ENCODE measurements around the gene IL17C. TPM values are rescaled to one million over a fixed set of nuclear protein-coding genes. Genes with fewer than 3 reads are reported as not detected.

The IL17C gene
- total RNA-seq, 1 donor from 2014 or later: not detected

- Mint-ChIP-seq H3K4me3 (ENCODE audit: unreplicated experiment) (no peak overlapping the region), H3K36me3 (ENCODE audit: unreplicated experiment) (no peaks in the 10 kb centered on the region), H3K4me1 (ENCODE audit: low read depth, unreplicated experiment) (peaks cover 11% of the 10 kb centered on the region), H3K27ac (ENCODE audit: unreplicated experiment) (no peak overlapping the region), H3K27me3 (ENCODE audit: unreplicated experiment) (peaks cover 10% of the 10 kb centered on the region), H3K9me3 (ENCODE audit: unreplicated experiment) (peaks cover 4% of the 10 kb centered on the region)
- DNase-seq: no peak
- TF ChIP-seq CTCF (IDR thresholded peaks at IDR 0.05; ENCODE audit: partially characterized antibody, unreplicated experiment): no peak
Measured at GRCh38 chr16:88657371-88657770, 19.0 kb downstream of the IL17C start.

GRCh38 chr16:88658714-88659113, 20.3 kb downstream of the IL17C start:
- TF ChIP-seq CTCF (IDR thresholded peaks at IDR 0.05; ENCODE audit: partially characterized antibody, unreplicated experiment): no peak
- H3K36me3 Mint-ChIP-seq (ENCODE audit: unreplicated experiment): no peaks in the 10 kb centered on the region
- peaks cover 11% of the 10 kb centered on the region for H3K4me1 Mint-ChIP-seq (ENCODE audit: low read depth, unreplicated experiment)
- peaks cover 14% of the 10 kb centered on the region for H3K27me3 Mint-ChIP-seq (ENCODE audit: unreplicated experiment)
- H3K9me3 Mint-ChIP-seq (ENCODE audit: unreplicated experiment): peaks cover 6% of the 10 kb centered on the region
- peak overlapping the region; percentile 52 for H3K4me3 Mint-ChIP-seq (ENCODE audit: unreplicated experiment)
- no peak overlapping the region for H3K27ac Mint-ChIP-seq (ENCODE audit: unreplicated experiment)
- no peak for DNase-seq

- Mint-ChIP-seq H3K4me3 (ENCODE audit: unreplicated experiment) (peak overlapping the region; percentile 52), H3K27ac (ENCODE audit: unreplicated experiment) (no peak overlapping the region), H3K4me1 (ENCODE audit: low read depth, unreplicated experiment) (peaks cover 11% of the 10 kb centered on the region), H3K9me3 (ENCODE audit: unreplicated experiment) (peaks cover 8% of the 10 kb centered on the region), H3K27me3 (ENCODE audit: unreplicated experiment) (peaks cover 14% of the 10 kb centered on the region), H3K36me3 (ENCODE audit: unreplicated experiment) (no peaks in the 10 kb centered on the region)
- TF ChIP-seq CTCF (IDR thresholded peaks at IDR 0.05; ENCODE audit: partially characterized antibody, unreplicated experiment): no peak
- DNase-seq: no peak
Measured at GRCh38 chr16:88659160-88659559, 20.8 kb downstream of the IL17C start.

- H3K4me1 Mint-ChIP-seq (ENCODE audit: low read depth, unreplicated experiment): peaks cover 7% of the 10 kb centered on the region
- no peak for TF ChIP-seq CTCF (IDR thresholded peaks at IDR 0.05; ENCODE audit: partially characterized antibody, unreplicated experiment)
- peak overlapping the region; percentile 87 for H3K4me3 Mint-ChIP-seq (ENCODE audit: unreplicated experiment)
Measured at GRCh38 chr16:88661468-88661867, 23.1 kb downstream of the IL17C start.

GRCh38 chr16:88662222-88662842, 24.0 kb downstream of the IL17C start:
- Mint-ChIP-seq H3K36me3 (ENCODE audit: unreplicated experiment) (no peaks in the 10 kb centered on the region), H3K27me3 (ENCODE audit: unreplicated experiment) (peaks cover 10% of the 10 kb centered on the region), H3K27ac (ENCODE audit: unreplicated experiment) (peak overlapping the region; percentile 73), H3K4me1 (ENCODE audit: low read depth, unreplicated experiment) (peaks cover 7% of the 10 kb centered on the region), H3K9me3 (ENCODE audit: unreplicated experiment) (peaks cover 8% of the 10 kb centered on the region), H3K4me3 (ENCODE audit: unreplicated experiment) (peak overlapping the region; percentile 87)
- DNase-seq: no peak
- TF ChIP-seq CTCF (IDR thresholded peaks at IDR 0.05; ENCODE audit: partially characterized antibody, unreplicated experiment): no peak

More at GRCh38 chr16:88661468-88661867, 23.1 kb downstream of the IL17C start:
- Mint-ChIP-seq H3K27me3 (ENCODE audit: unreplicated experiment) (peaks cover 8% of the 10 kb centered on the region), H3K36me3 (ENCODE audit: unreplicated experiment) (no peaks in the 10 kb centered on the region), H3K9me3 (ENCODE audit: unreplicated experiment) (peaks cover 8% of the 10 kb centered on the region), H3K27ac (ENCODE audit: unreplicated experiment) (peak overlapping the region; percentile 59)
- no peak for DNase-seq

All from glutamatergic neuron (in vitro differentiated cells).